Osteoblast (primary cell): ENCODE results near the gene MAPK10. TPM values are rescaled to one million over a fixed set of nuclear protein-coding genes. Genes with fewer than 3 reads are reported as not detected.

Experiments used
- DNase-seq: peaks from one replicate; pipeline ENCODE4 v3.0.0; 2011; ENCODE audit warnings: low spot score, mixed read lengths; ENCODE audit not compliant: insufficient read length; ENCODE audit errors: missing footprints
- H2AFZ ChIP-seq: 2 replicates; pipeline ENCODE4 v1.6.0; 2011; ENCODE audit warnings: mild to moderate bottlenecking, low read length
- H3K27ac ChIP-seq: 2 replicates; pipeline ENCODE4 v1.5.1; 2011; ENCODE audit warnings: mild to moderate bottlenecking, low read depth, low read length, moderate library complexity
- H3K27me3 ChIP-seq: 2 replicates; pipeline ENCODE4 v1.6.0; 2012; ENCODE audit warnings: mild to moderate bottlenecking, control low read depth, inconsistent platforms, low read length, moderate library complexity; ENCODE audit not compliant: insufficient read depth
- H3K36me3 ChIP-seq: 2 replicates; pipeline ENCODE4 v1.5.1; 2011; ENCODE audit warnings: mild to moderate bottlenecking, low read length, control low read depth, moderate library complexity; ENCODE audit not compliant: insufficient read depth
- H3K4me1 ChIP-seq: 2 replicates; pipeline ENCODE4 v1.5.1; 2011; ENCODE audit warnings: mild to moderate bottlenecking, low read length, control low read depth, moderate library complexity; ENCODE audit not compliant: insufficient read depth
- H3K4me2 ChIP-seq: 2 replicates; pipeline ENCODE4 v1.6.0; 2011; ENCODE audit warnings: mild to moderate bottlenecking, low read length; ENCODE audit not compliant: insufficient read depth
- H3K4me3 ChIP-seq: fragments of 200-600 bp; sonication (generic); 3 replicates; pipeline ENCODE4 v1.5.1; 2012; ENCODE audit warnings: mild to moderate bottlenecking, low read length, inconsistent platforms; ENCODE audit not compliant: insufficient read depth
- H3K79me2 ChIP-seq: 2 replicates; pipeline ENCODE4 v1.6.0; 2012; ENCODE audit warnings: mild to moderate bottlenecking, low read length, control low read depth, inconsistent platforms; ENCODE audit not compliant: insufficient read depth
- H3K9me3 ChIP-seq: 2 replicates; pipeline ENCODE4 v1.5.1; 2011; ENCODE audit warnings: low read depth, low read length, control low read depth
- H4K20me1 ChIP-seq: 2 replicates; pipeline ENCODE4 v1.6.0; 2012; ENCODE audit warnings: mild to moderate bottlenecking, low read length, control low read depth; ENCODE audit not compliant: insufficient read depth
- CTCF ChIP-seq: IDR thresholded peaks from 2 replicates; pipeline ENCODE4 v1.5.1; 2011; ENCODE audit warnings: mild to moderate bottlenecking, low read depth, low read length, moderate library complexity; ENCODE audit errors: extremely low read depth
- total RNA-seq: library from RNA; depleted of rRNA; stranded (reverse); fragments of >200 nt; gene quantifications from 2 replicates; pipeline ENCODE4 v1.2.3, GENCODE V29; 2012

Gene MAPK10
- total RNA-seq, 1 donor = 13.0 TPM

GRCh38 chr4:86185659-86186058 lies 174.2 kb downstream of the MAPK10 start:
- no peak for TF ChIP-seq CTCF
- H3K4me3 ChIP-seq = no peak overlapping the region
- no peak for DNase-seq

GRCh38 chr4:86184901-86185285 lies 175.0 kb downstream of the MAPK10 start:
- Histone ChIP-seq H3K9me3 (no peaks in the 10 kb centered on the region), H4K20me1 (no peaks in the 10 kb centered on the region), H3K4me1 (peaks cover 4% of the 10 kb centered on the region), H2AFZ (no peak overlapping the region), H3K4me3 (no peak overlapping the region), H3K79me2 (no peaks in the 10 kb centered on the region), H3K27ac (no peak overlapping the region), H3K4me2 (no peak overlapping the region), H3K27me3 (no peaks in the 10 kb centered on the region), H3K36me3 (no peaks in the 10 kb centered on the region)
- TF ChIP-seq CTCF = no peak
- DNase-seq = no peak

More at GRCh38 chr4:86185659-86186058, 174.2 kb downstream of the MAPK10 start:
- Histone ChIP-seq H3K27me3 (no peaks in the 10 kb centered on the region), H4K20me1 (no peaks in the 10 kb centered on the region), H2AFZ (no peak overlapping the region), H3K4me2 (no peak overlapping the region), H3K79me2 (no peaks in the 10 kb centered on the region), H3K36me3 (no peaks in the 10 kb centered on the region), H3K27ac (no peak overlapping the region), H3K9me3 (no peaks in the 10 kb centered on the region), H3K4me1 (peaks cover 4% of the 10 kb centered on the region)

- no peaks in the 10 kb centered on the region for H3K27me3 ChIP-seq
- no peak for DNase-seq
- TF ChIP-seq CTCF = no peak
- no peaks in the 10 kb centered on the region for H3K79me2 ChIP-seq
- H4K20me1 ChIP-seq = no peaks in the 10 kb centered on the region
- no peak overlapping the region for H3K27ac ChIP-seq
- no peak overlapping the region for H3K4me2 ChIP-seq
- H3K4me3 ChIP-seq = no peak overlapping the region
- H3K9me3 ChIP-seq = no peaks in the 10 kb centered on the region
- H3K36me3 ChIP-seq = no peaks in the 10 kb centered on the region
- H3K4me1 ChIP-seq = peaks cover 4% of the 10 kb centered on the region
- no peak overlapping the region for H2AFZ ChIP-seq
Measured at GRCh38 chr4:86184216-86184900, 175.5 kb downstream of the MAPK10 start.

- Histone ChIP-seq H2AFZ (no peak overlapping the region), H3K36me3 (no peaks in the 10 kb centered on the region), H3K27ac (no peak overlapping the region), H3K4me2 (no peak overlapping the region), H3K4me1 (peaks cover 4% of the 10 kb centered on the region), H4K20me1 (no peaks in the 10 kb centered on the region), H3K4me3 (no peak overlapping the region), H3K79me2 (no peaks in the 10 kb centered on the region), H3K9me3 (no peaks in the 10 kb centered on the region), H3K27me3 (no peaks in the 10 kb centered on the region)
- no peak for TF ChIP-seq CTCF
- DNase-seq = no peak
Measured at GRCh38 chr4:86181585-86181984, 178.3 kb downstream of the MAPK10 start.
